GM19035 (cell line): ENCODE data around the gene KREMEN1.
A peak's percentile ranks its signal among the peaks of the same experiment; 100 is the strongest.

ENCODE experiments used
- ATAC-seq: cut with Tn5 transposase; IDR thresholded peaks from one replicate; pipeline ENCODE4 v1.9.1; 2021; ENCODE audit not compliant: unreplicated experiment

The KREMEN1 gene

GRCh38 chr22:29175312-29175835 is 102.5 kb downstream of the KREMEN1 start:
- ATAC-seq: no peak

GRCh38 chr22:29183971-29184848 is 111.4 kb downstream of the KREMEN1 start:
- no peak for ATAC-seq

GRCh38 chr22:29184849-29185490 is 112.1 kb downstream of the KREMEN1 start:
- ATAC-seq: no peak

GRCh38 chr22:29186302-29186701 is 113.5 kb downstream of the KREMEN1 start:
- ATAC-seq: no peak

GRCh38 chr22:29187831-29188230 is 115.0 kb downstream of the KREMEN1 start:
- no peak for ATAC-seq

- ATAC-seq: no peak
Observed at GRCh38 chr22:29190051-29190450, 117.2 kb downstream of the KREMEN1 start.

GRCh38 chr22:29190918-29191317 is 118.1 kb downstream of the KREMEN1 start:
- ATAC-seq: no peak

- no peak for ATAC-seq
Observed at GRCh38 chr22:29193021-29193420, 120.2 kb downstream of the KREMEN1 start.

GRCh38 chr22:29194184-29194583 is 121.3 kb downstream of the KREMEN1 start:
- ATAC-seq: no peak

- no peak for ATAC-seq
Observed at GRCh38 chr22:29195118-29195963, 122.5 kb downstream of the KREMEN1 start.

GRCh38 chr22:29195964-29196666 is 123.3 kb downstream of the KREMEN1 start:
- no peak for ATAC-seq

- ATAC-seq: no peak
Observed at GRCh38 chr22:29197096-29197495, 124.3 kb downstream of the KREMEN1 start.

GRCh38 chr22:29198240-29198639 is 125.4 kb downstream of the KREMEN1 start:
- no peak for ATAC-seq

- no peak for ATAC-seq
Observed at GRCh38 chr22:29199702-29200400, 127.0 kb downstream of the KREMEN1 start.

- ATAC-seq: no peak
Observed at GRCh38 chr22:29200901-29201300, 128.1 kb downstream of the KREMEN1 start.

GRCh38 chr22:29201782-29202181 is 128.9 kb downstream of the KREMEN1 start:
- no peak for ATAC-seq

- peak; percentile 83 for ATAC-seq
Observed at GRCh38 chr22:29202212-29203192, 129.7 kb downstream of the KREMEN1 start.

GRCh38 chr22:29203488-29204454 is 130.9 kb downstream of the KREMEN1 start:
- no peak for ATAC-seq
